B cell (primary cell): Measurements from ENCODE around the gene EMID1. TPM values are rescaled to one million over a fixed set of nuclear protein-coding genes. Genes with fewer than 3 reads are reported as not detected.

Source experiments
- ATAC-seq: fragments of 200-7000 bp; cut with Tn5 transposase; one replicate; pipeline ENCODE4 v1.10.0; 2021; ENCODE audit warnings: low read depth, mild to moderate bottlenecking, moderate number of reproducible peaks, moderate library complexity
- CTCF ChIA-PET: fragments of 350-600 bp; sonication (Branson Sonifier 250); formaldehyde crosslinking; loops from one replicate; lab custom pipeline; 2021; ENCODE audit warnings: antibody characterized with exemption, inconsistent platforms; lab: Charles Lee
- POLR2A ChIA-PET: fragments of 350-600 bp; sonication (Branson Sonifier 250); formaldehyde crosslinking; loops from one replicate; lab custom pipeline; 2021; ENCODE audit warnings: antibody characterized with exemption; lab: Charles Lee
- DNase-seq: peaks from one replicate; pipeline ENCODE4 v3.0.0; 2013
- H2AFZ ChIP-seq: 2 replicates; pipeline ENCODE4 v1.6.1; 2012; ENCODE audit warnings: mild to moderate bottlenecking, low read depth, low read length; ENCODE audit not compliant: insufficient read depth, poor library complexity, severe bottlenecking
- H3K27ac ChIP-seq, 2 donors: 1 replicate in 1 of 2; 2 replicates in 1 of 2; pipeline ENCODE4 v1.5.1; 2012 to 2013; ENCODE audit warnings: low read length in 2 of 2, mild to moderate bottlenecking in 2 of 2, moderate library complexity in 1 of 2
- H3K27me3 ChIP-seq, 4 experiments: fragments of 200-600 bp in 1 of 4; sonication (generic) in 1 of 4; replicated peaks in 1 of 4; 1 replicate in 2 of 4; 2 replicates in 2 of 4; pipeline versions ENCODE4 v1.6.1 to v1.7.0; 2013 to 2016; ENCODE audit warnings: low read length in 3 of 4, mild to moderate bottlenecking in 2 of 4, mixed read lengths in 1 of 4, moderate library complexity in 1 of 4; ENCODE audit not compliant: insufficient read depth in 4 of 4, control insufficient read depth in 3 of 4; ENCODE audit errors: control extremely low read depth in 1 of 4
- H3K36me3 ChIP-seq, 2 experiments: replicated peaks in 1 of 2; 1 replicate in 1 of 2; 2 replicates in 1 of 2; pipeline versions ENCODE4 v1.6.1 to v1.7.1; 2013; ENCODE audit warnings: low read length in 1 of 2; ENCODE audit not compliant: insufficient read depth in 2 of 2, control insufficient read depth in 1 of 2; ENCODE audit errors: control extremely low read depth in 1 of 2, extremely low read depth in 1 of 2
- H3K4me1 ChIP-seq, 2 donors: fragments of 200-600 bp in 1 of 2; sonication (generic) in 1 of 2; 1 replicate in 1 of 2; 2 replicates in 1 of 2; pipeline versions ENCODE4 v1.5.1 to v1.6.1; 2013 to 2017; ENCODE audit warnings: low read length in 2 of 2; ENCODE audit not compliant: control insufficient read depth in 2 of 2, insufficient read depth in 2 of 2
- H3K4me2 ChIP-seq: replicated peaks from 2 replicates; pipeline ENCODE3; 2012; ENCODE audit warnings: mild to moderate bottlenecking, low read depth, low read length; ENCODE audit not compliant: poor library complexity, severe bottlenecking
- H3K4me3 ChIP-seq, 5 experiments: fragments of 200-600 bp in 1 of 5; sonication (generic) in 1 of 5; 1 replicate in 3 of 5; 2 replicates in 2 of 5; pipeline versions ENCODE4 v1.5.1 to v1.7.0; 2011 to 2016; ENCODE audit warnings: low read length in 4 of 5, mild to moderate bottlenecking in 4 of 5, low read depth in 2 of 5, control low read depth in 1 of 5, moderate library complexity in 1 of 5; ENCODE audit not compliant: insufficient read depth in 1 of 5; ENCODE audit errors: control extremely low read depth in 1 of 5, extremely low read depth in 1 of 5
- H3K79me2 ChIP-seq: fragments of 200-600 bp; sonication (generic); one replicate; pipeline ENCODE4 v1.6.0; 2016; ENCODE audit warnings: low read length; ENCODE audit not compliant: control insufficient read depth, insufficient read depth
- H3K9ac ChIP-seq: fragments of 200-600 bp; sonication (generic); 2 replicates; pipeline ENCODE4 v1.6.1; 2017; ENCODE audit warnings: mild to moderate bottlenecking, low read length, moderate library complexity
- H3K9me3 ChIP-seq, 3 donors: one replicate each; pipeline versions ENCODE4 v1.6.1 to v1.7.1; 2013; ENCODE audit warnings: low read length in 2 of 3; ENCODE audit not compliant: control insufficient read depth in 2 of 3, insufficient read depth in 1 of 3; ENCODE audit errors: control extremely low read depth in 1 of 3
- H4K20me1 ChIP-seq: 2 replicates; pipeline ENCODE4 v1.6.0; 2012; ENCODE audit warnings: mild to moderate bottlenecking, low read length; ENCODE audit not compliant: insufficient read depth, control insufficient read depth, poor library complexity, severe bottlenecking
- H3K27ac Mint-ChIP-seq: one replicate; pipeline ENCODE4 v1.8.0; 2021; ENCODE audit warnings: mixed read lengths
- H3K27me3 Mint-ChIP-seq: one replicate; pipeline ENCODE4 v1.8.0; 2021; ENCODE audit warnings: mixed read lengths
- H3K4me1 Mint-ChIP-seq: one replicate; pipeline ENCODE4 v1.8.0; 2021; ENCODE audit warnings: mixed read lengths
- H3K4me3 Mint-ChIP-seq: one replicate; pipeline ENCODE4 v1.8.0; 2021; ENCODE audit warnings: mixed read lengths
- H3K9me3 Mint-ChIP-seq: one replicate; pipeline ENCODE4 v1.8.0; 2022; ENCODE audit warnings: mixed read lengths; ENCODE audit not compliant: insufficient read depth
- CTCF ChIP-seq: fragments of 200-600 bp; IDR thresholded peaks from one replicate; pipeline ENCODE4 v1.8.0; 2022; ENCODE audit warnings: antibody characterized with exemption, mild to moderate bottlenecking
- EZH2 ChIP-seq: IDR thresholded peaks from 2 replicates; pipeline ENCODE4 v1.6.1; 2012; ENCODE audit warnings: borderline replicate concordance, low read depth, mild to moderate bottlenecking, moderate library complexity, low read length; ENCODE audit not compliant: insufficient read depth, poor library complexity, severe bottlenecking
- WGBS: methylation state at CpG from one replicate; pipeline ENCODE4 v1.1.5; 2013; ENCODE audit warnings: missing lambda C conversion rate; ENCODE audit not compliant: insufficient coverage; 5-methylcytosine and 5-hydroxymethylcytosine counted together
- intact Hi-C: fragments of 100-400 bp; cut with micrococcal nuclease; formaldehyde crosslinking; loops from one replicate; pipeline ENCODE4 v1.10.0; 2022
- polyA plus RNA-seq: library from polyadenylated mRNA; depleted of rRNA; stranded (reverse); fragments of >200 nt; gene quantifications from 2 replicates; pipeline ENCODE4 v1.2.3, GENCODE V29; 2012
- total RNA-seq, 2 donors: library from RNA; stranded (reverse); fragments of 120-200 nt in 1 of 2; gene quantifications; 1 replicate in 1 of 2; 2 replicates in 1 of 2; pipeline versions ENCODE4 v1.2.3 to v1.2.4, GENCODE V29; 2013 to 2022

EMID1 gene
- total and polyA plus RNA-seq, 2 donors (not counting 1 experiment from before 2014, with no cell fraction given): not detected

GRCh38 chr22:29226351-29226981 lies 20.8 kb downstream of the EMID1 start:
- Histone ChIP-seq H3K4me2 (no peak overlapping the region), H3K79me2 (no peaks in the 10 kb centered on the region), H3K27me3 (peaks cover 0 to 12% (median 0%) of the 10 kb centered on the region in 4 experiments), H3K27ac (no peak overlapping the region), H3K9me3 (no peaks in the 10 kb centered on the region), H2AFZ (no peak overlapping the region), H3K9ac (no peak overlapping the region), H3K4me1 (no peaks in the 10 kb centered on the region), H3K4me3 (no peak overlapping the region), H4K20me1 (no peaks in the 10 kb centered on the region), H3K36me3 (no peaks in the 10 kb centered on the region)
- intact Hi-C loops: no loop called here
- DNase-seq (no peak), ATAC-seq (no peak)
- Mint-ChIP-seq H3K4me1 (no peaks in the 10 kb centered on the region), H3K9me3 (no peaks in the 10 kb centered on the region), H3K4me3 (no peak overlapping the region), H3K27me3 (peaks cover 11% of the 10 kb centered on the region), H3K27ac (no peak overlapping the region)
- ChIA-PET CTCF (interaction anchor here (0.7 to 1.1 kb wide), 3 partner anchors 21 to 451 kb away, joined by 3 to 5 read pairs (median 3); no protein-coding TSS in a partner anchor), POLR2A (interaction anchor here (0.6 kb wide), 1 partner anchor 622 kb away, joined by 3 read pairs; no protein-coding TSS in a partner anchor)
- 95% methylated on average over 9 of the region's 11 CpGs for WGBS
- TF ChIP-seq EZH2 (no peak), CTCF (no peak)
